GM23338 (cell line): ENCODE measurements around the gene LRRC26. TPM values are rescaled to one million over a fixed set of nuclear protein-coding genes. Genes with fewer than 3 reads are reported as not detected.
"Not testable (repeated sequence)": the region's sequence is repeated elsewhere in the genome, so short reads cannot be mapped to it uniquely, and the experiment has no call there.

ENCODE experiments used
- ATAC-seq: fragments of 200-7000 bp; cut with Tn5 transposase; 3 replicates; pipeline ENCODE4 v1.9.1; 2020
- DNase-seq: peaks from one replicate; pipeline ENCODE4 v3.0.0-alpha.2; 2015; ENCODE audit warnings: low spot score
- H2AFZ ChIP-seq: fragments of 200-600 bp; sonication (generic); 2 replicates; pipeline ENCODE4 v1.8.0; 2016; ENCODE audit warnings: antibody characterized with exemption, mild to moderate bottlenecking, moderate library complexity
- H3F3A ChIP-seq: fragments of 200-600 bp; sonication (generic); replicated peaks from 2 replicates; pipeline ENCODE4 v1.8.0; 2017; ENCODE audit warnings: antibody characterized with exemption, mixed run types, low read depth
- H3K27ac ChIP-seq: fragments of 200-600 bp; sonication (generic); 2 replicates; pipeline ENCODE4 v1.6.1; 2016; ENCODE audit warnings: low read depth
- H3K27me3 ChIP-seq: fragments of 200-600 bp; sonication (generic); 2 replicates; pipeline ENCODE4 v1.8.0; 2016; ENCODE audit warnings: mild to moderate bottlenecking, mixed run types, moderate library complexity; ENCODE audit not compliant: insufficient read depth
- H3K36me3 ChIP-seq: fragments of 200-600 bp; sonication (generic); 2 replicates; pipeline ENCODE4 v1.8.0; 2016; ENCODE audit warnings: mild to moderate bottlenecking; ENCODE audit not compliant: insufficient read depth
- H3K4me1 ChIP-seq: fragments of 200-600 bp; sonication (generic); 2 replicates; pipeline ENCODE4 v1.8.0; 2016; ENCODE audit warnings: mild to moderate bottlenecking, moderate library complexity; ENCODE audit not compliant: insufficient read depth
- H3K4me2 ChIP-seq: fragments of 200-600 bp; sonication (generic); 2 replicates; pipeline ENCODE4 v1.7.1; 2017; ENCODE audit warnings: mixed run types
- H3K4me3 ChIP-seq: fragments of 200-600 bp; sonication (generic); 2 replicates; pipeline ENCODE4 v1.6.1; 2016; ENCODE audit warnings: mixed run types
- H3K79me2 ChIP-seq: fragments of 200-600 bp; sonication (generic); replicated peaks from 2 replicates; pipeline ENCODE4 v1.8.0; 2017; ENCODE audit warnings: mild to moderate bottlenecking; ENCODE audit not compliant: insufficient read depth
- H3K9me2 ChIP-seq: fragments of 200-600 bp; sonication (generic); 2 replicates; pipeline ENCODE4 v1.8.0; 2017; ENCODE audit not compliant: insufficient read depth
- H4K20me1 ChIP-seq: fragments of 200-600 bp; sonication (generic); replicated peaks from 2 replicates; pipeline ENCODE4 v1.8.0; 2017; ENCODE audit warnings: mild to moderate bottlenecking; ENCODE audit not compliant: insufficient read depth
- H3K27ac Mint-ChIP-seq: 2 replicates; pipeline ENCODE4 v1.8.0; 2020; ENCODE audit warnings: inconsistent platforms, mild to moderate bottlenecking, moderate library complexity, mixed read lengths
- H3K27me3 Mint-ChIP-seq: 3 replicates; pipeline ENCODE4 v1.8.0; 2022; ENCODE audit warnings: low read depth, mild to moderate bottlenecking, moderate library complexity, mixed read lengths, inconsistent platforms; ENCODE audit not compliant: insufficient read depth, poor library complexity
- H3K36me3 Mint-ChIP-seq: 3 replicates; pipeline ENCODE4 v1.8.0; 2021; ENCODE audit warnings: low read depth, mild to moderate bottlenecking, inconsistent platforms, moderate library complexity, mixed read lengths
- H3K4me1 Mint-ChIP-seq: 3 replicates; pipeline ENCODE4 v1.8.0; 2020; ENCODE audit warnings: mild to moderate bottlenecking, inconsistent platforms, mixed read lengths
- H3K4me3 Mint-ChIP-seq: 3 replicates; pipeline ENCODE4 v1.8.0; 2021; ENCODE audit warnings: moderate library complexity, mild to moderate bottlenecking, inconsistent platforms, mixed read lengths
- H3K9me3 Mint-ChIP-seq: 3 replicates; pipeline ENCODE4 v1.8.0; 2020; ENCODE audit warnings: moderate library complexity, mild to moderate bottlenecking, inconsistent platforms, mixed read lengths
- CREB1 ChIP-seq: fragments of 250-450 bp; sonication (Bioruptor Pico); IDR thresholded peaks from 2 replicates; pipeline ENCODE4 v1.5.0; 2020; ENCODE audit warnings: low read depth, mild to moderate bottlenecking, moderate library complexity
- JUNB ChIP-seq: IDR thresholded peaks from one replicate; pipeline ENCODE4 v1.6.1; 2016; ENCODE audit warnings: antibody characterized with exemption; ENCODE audit not compliant: unreplicated experiment
- POLR2AphosphoS5 ChIP-seq: IDR thresholded peaks from 2 replicates; pipeline ENCODE4 v1.6.1; 2016; ENCODE audit warnings: antibody characterized with exemption, low read depth
- STAT1 ChIP-seq: IDR thresholded peaks from one replicate; pipeline ENCODE4 v1.6.1; 2016; ENCODE audit warnings: antibody characterized with exemption; ENCODE audit not compliant: unreplicated experiment
- ZNF114 ChIP-seq: fragments of 250-450 bp; sonication (Bioruptor Pico); IDR thresholded peaks from 2 replicates; pipeline ENCODE4 v1.5.0; 2020; ENCODE audit warnings: mild to moderate bottlenecking, moderate library complexity
- polyA plus RNA-seq: library from polyadenylated mRNA; unstranded; fragments of >200 nt; fragmentation: Nextera tagmentation; extraction: Ambion mirVana; gene quantifications from 2 replicates; pipeline ENCODE4 v1.2.1, GENCODE V29; 2016
- total RNA-seq: library from RNA; depleted of rRNA; stranded (reverse); fragments of >200 nt; shearing (Covaris generic); gene quantifications from 2 replicates; pipeline ENCODE4 v1.2.3, GENCODE V29; 2014
- TF ChIP-seq, protein P1 (sequence below), 2 experiments: fragments of 200-600 bp in 1 of 2; sonication (generic) in 1 of 2; conservative IDR thresholded peaks; 2 replicates each; pipeline versions ENCODE4 v1.5.1 to v1.6.1; 2016 to 2017; ENCODE audit warnings: antibody characterized with exemption in 2 of 2, low read depth in 2 of 2, mild to moderate bottlenecking in 2 of 2, moderate library complexity in 1 of 2
- TF ChIP-seq, protein P2 (sequence below): IDR thresholded peaks from 2 replicates; pipeline ENCODE4 v1.6.1; 2016; ENCODE audit warnings: antibody characterized with exemption

The LRRC26 gene
- total and polyA plus RNA-seq, 2 experiments from 2014 or later: 0.21 to 4.3 TPM

DNA sequence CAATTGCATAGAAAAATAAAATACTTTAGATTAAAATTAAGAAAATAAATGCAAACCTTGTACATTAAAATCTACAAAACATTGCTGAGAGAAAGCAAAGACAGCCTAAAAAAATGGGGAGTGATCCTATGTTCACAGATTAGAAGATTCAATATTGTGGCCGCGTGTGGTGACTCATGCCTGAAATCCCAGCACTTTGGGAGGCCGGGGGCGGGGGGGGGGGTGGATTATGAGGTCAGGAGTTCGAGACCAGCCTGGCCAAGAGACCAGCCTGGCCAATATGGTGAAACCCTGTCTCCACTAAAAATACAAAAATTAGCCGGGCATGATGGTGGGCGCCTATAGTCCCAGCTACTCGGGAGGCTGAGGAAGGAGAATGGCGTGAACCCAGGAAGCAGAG, 34.7 kb downstream of the LRRC26 start:
- peaks cover 48% of the 10 kb centered on the region for H3K27me3 Mint-ChIP-seq
- not testable (repeated sequence) for H3K9me2 ChIP-seq, H3K4me3 Mint-ChIP-seq, H3K79me2 ChIP-seq, H3K4me2 ChIP-seq, H3K27ac Mint-ChIP-seq, H3K36me3 ChIP-seq, H3K36me3 Mint-ChIP-seq, H3K4me3 ChIP-seq, H3F3A ChIP-seq, H3K9me3 Mint-ChIP-seq, H3K27ac ChIP-seq, ATAC-seq, H2AFZ ChIP-seq, DNase-seq, H4K20me1 ChIP-seq
- H3K4me1 ChIP-seq: peaks cover 12% of the 10 kb centered on the region
- peaks cover 10% of the 10 kb centered on the region for H3K4me1 Mint-ChIP-seq
- peaks cover 51% of the 10 kb centered on the region for H3K27me3 ChIP-seq

DNA sequence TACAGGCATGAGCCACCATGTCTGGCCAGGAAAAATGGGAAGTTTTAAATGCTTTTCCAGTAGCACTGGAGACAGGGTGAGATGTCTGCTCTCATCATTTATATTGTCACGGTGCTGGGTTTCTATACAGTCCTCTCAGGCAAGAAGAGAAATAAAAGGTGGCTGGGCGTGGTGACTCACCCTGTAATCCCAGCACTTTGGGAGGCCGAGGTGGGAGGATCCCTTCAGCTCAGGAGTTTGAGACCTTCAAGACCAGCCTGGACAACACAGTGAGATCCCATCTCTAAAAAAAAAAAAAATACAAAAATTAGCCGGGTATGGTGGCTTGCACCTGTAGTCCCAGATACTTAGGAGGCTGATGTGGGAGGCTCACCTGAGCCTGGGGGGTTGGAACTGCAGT, 35.7 kb downstream of the LRRC26 start:
- H3K27me3 Mint-ChIP-seq: peaks cover 39% of the 10 kb centered on the region
- Histone ChIP-seq H3K27me3 (peaks cover 41% of the 10 kb centered on the region), H3K4me3 (no peak overlapping the region), H3K4me1 (peaks cover 12% of the 10 kb centered on the region), H3F3A (no peaks in the 10 kb centered on the region), H3K79me2 (no peaks in the 10 kb centered on the region), H4K20me1 (no peaks in the 10 kb centered on the region), H3K9me2 (no peaks in the 10 kb centered on the region), H3K36me3 (no peaks in the 10 kb centered on the region), H3K27ac (no peak overlapping the region), H3K4me2 (no peak overlapping the region), H2AFZ (no peak overlapping the region)
- no peak overlapping the region for H3K27ac Mint-ChIP-seq
- ATAC-seq (no peak), DNase-seq (no peak)
- H3K9me3 Mint-ChIP-seq: no peaks in the 10 kb centered on the region
- H3K36me3 Mint-ChIP-seq: no peaks in the 10 kb centered on the region
- no peak overlapping the region for H3K4me3 Mint-ChIP-seq
- TF ChIP-seq POLR2AphosphoS5 (no peak), JUNB (no peak), CREB1 (CRISPR knock-in tag) (no peak), STAT1 (no peak)
- TF ChIP-seq, protein P1, sequence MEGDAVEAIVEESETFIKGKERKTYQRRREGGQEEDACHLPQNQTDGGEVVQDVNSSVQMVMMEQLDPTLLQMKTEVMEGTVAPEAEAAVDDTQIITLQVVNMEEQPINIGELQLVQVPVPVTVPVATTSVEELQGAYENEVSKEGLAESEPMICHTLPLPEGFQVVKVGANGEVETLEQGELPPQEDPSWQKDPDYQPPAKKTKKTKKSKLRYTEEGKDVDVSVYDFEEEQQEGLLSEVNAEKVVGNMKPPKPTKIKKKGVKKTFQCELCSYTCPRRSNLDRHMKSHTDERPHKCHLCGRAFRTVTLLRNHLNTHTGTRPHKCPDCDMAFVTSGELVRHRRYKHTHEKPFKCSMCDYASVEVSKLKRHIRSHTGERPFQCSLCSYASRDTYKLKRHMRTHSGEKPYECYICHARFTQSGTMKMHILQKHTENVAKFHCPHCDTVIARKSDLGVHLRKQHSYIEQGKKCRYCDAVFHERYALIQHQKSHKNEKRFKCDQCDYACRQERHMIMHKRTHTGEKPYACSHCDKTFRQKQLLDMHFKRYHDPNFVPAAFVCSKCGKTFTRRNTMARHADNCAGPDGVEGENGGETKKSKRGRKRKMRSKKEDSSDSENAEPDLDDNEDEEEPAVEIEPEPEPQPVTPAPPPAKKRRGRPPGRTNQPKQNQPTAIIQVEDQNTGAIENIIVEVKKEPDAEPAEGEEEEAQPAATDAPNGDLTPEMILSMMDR (conservative IDR thresholded peaks at IDR 0.05; ENCODE audit: low read depth in 2 of 2): no peak
- H3K4me1 Mint-ChIP-seq: peaks cover 7% of the 10 kb centered on the region; the same call in 2 of the 3 replicates

DNA sequence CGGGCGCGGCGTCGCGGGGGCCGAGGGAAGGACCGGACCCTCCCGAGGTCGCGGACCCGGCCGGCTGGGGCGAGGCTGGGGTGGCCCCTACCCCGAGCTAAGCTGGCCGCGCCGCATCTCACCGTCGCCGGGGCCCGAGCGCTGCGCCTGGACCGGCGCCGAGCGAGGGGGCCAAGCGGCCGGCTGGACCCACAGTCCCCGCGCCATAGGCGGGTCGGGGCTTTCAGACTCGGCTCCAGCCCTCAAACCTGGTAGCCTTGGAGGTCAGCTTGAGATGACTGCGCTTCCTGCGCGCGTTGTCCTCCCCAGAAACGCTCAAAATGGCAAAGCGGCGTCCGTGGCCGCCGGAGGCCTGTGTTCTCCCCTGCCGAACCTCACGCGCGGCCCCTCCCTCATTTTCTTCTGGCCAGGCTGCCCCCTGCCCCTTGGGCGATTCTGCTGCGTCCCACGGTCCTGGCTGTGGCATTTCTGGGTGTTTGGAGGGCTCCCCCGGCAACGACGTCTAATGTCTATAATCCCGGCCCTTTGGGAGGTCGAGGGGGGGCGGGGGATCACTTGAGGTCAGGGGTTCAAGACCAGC, 39.6 kb downstream of the LRRC26 start:
- peaks cover 10% of the 10 kb centered on the region; the same call in 1 of the 2 replicates for H3K4me1 ChIP-seq
- H3K27ac ChIP-seq: no peak overlapping the region
- no peak overlapping the region for H3K27ac Mint-ChIP-seq
- peaks cover 21% of the 10 kb centered on the region for H3K27me3 ChIP-seq
- no peaks in the 10 kb centered on the region for H3K9me2 ChIP-seq
- TF ChIP-seq STAT1: no peak
- TF ChIP-seq, protein P2, sequence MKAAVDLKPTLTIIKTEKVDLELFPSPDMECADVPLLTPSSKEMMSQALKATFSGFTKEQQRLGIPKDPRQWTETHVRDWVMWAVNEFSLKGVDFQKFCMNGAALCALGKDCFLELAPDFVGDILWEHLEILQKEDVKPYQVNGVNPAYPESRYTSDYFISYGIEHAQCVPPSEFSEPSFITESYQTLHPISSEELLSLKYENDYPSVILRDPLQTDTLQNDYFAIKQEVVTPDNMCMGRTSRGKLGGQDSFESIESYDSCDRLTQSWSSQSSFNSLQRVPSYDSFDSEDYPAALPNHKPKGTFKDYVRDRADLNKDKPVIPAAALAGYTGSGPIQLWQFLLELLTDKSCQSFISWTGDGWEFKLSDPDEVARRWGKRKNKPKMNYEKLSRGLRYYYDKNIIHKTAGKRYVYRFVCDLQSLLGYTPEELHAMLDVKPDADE: no peak
- no peak for TF ChIP-seq CREB1 (CRISPR knock-in tag)
- TF ChIP-seq ZNF114 (CRISPR knock-in tag): no peak
- H3K36me3 Mint-ChIP-seq: no peaks in the 10 kb centered on the region; the same call in 2 of the 3 replicates
- peak overlapping the region; percentile 82 for H3K4me3 Mint-ChIP-seq
- ATAC-seq (peak; percentile 62), DNase-seq (peak; percentile 41)
- H3K4me1 Mint-ChIP-seq: peaks cover 15% of the 10 kb centered on the region
- peak overlapping the region; percentile 90; the same call in 1 of the 2 replicates for H2AFZ ChIP-seq
- H3K9me3 Mint-ChIP-seq: no peaks in the 10 kb centered on the region; the same call in 2 of the 3 replicates
- H3K4me2 ChIP-seq: peak overlapping the region; percentile 95
- 0 out of 2 replicates have a peak, but pooled peaks cover 8% of the 10 kb centered on the region for H3K79me2 ChIP-seq
- peaks cover 8% of the 10 kb centered on the region for H3F3A ChIP-seq
- no peaks in the 10 kb centered on the region for H3K36me3 ChIP-seq
- no peaks in the 10 kb centered on the region; the same call in 1 of the 2 replicates for H4K20me1 ChIP-seq
- H3K27me3 Mint-ChIP-seq: peaks cover 10% of the 10 kb centered on the region
- peak overlapping the region; percentile 82 for H3K4me3 ChIP-seq
